ENCODE measurements around the gene RABGAP1L. TPM values are rescaled to one million over a fixed set of nuclear protein-coding genes. Genes with fewer than 3 reads are reported as not detected.

RABGAP1L gene
- total RNA-seq, 2 donors from 2014 or later = 53.4 to 101 TPM

GRCh38 chr1:174197088-174197487 lies 37.8 kb downstream of the RABGAP1L start:
- Mint-ChIP-seq H3K27me3 (no peaks in the 10 kb centered on the region), H3K36me3 (no peaks in the 10 kb centered on the region), H3K4me3 (no peak overlapping the region), H3K27ac (no peak overlapping the region), H3K4me1 (ENCODE audit: low read depth in 2 of 2) (peaks cover 11 to 20% of the 10 kb centered on the region in 2 donors), H3K9me3 (no peaks in the 10 kb centered on the region)
- no peak for ATAC-seq
- no peak for DNase-seq (ENCODE audit: low spot score)

GRCh38 chr1:174197547-174197946 lies 38.2 kb downstream of the RABGAP1L start:
- ATAC-seq (no peak), DNase-seq (ENCODE audit: low spot score) (no peak)
- Mint-ChIP-seq H3K9me3 (no peaks in the 10 kb centered on the region), H3K4me1 (ENCODE audit: low read depth in 2 of 2) (peaks cover 11 to 20% of the 10 kb centered on the region in 2 donors), H3K27ac (no peak overlapping the region), H3K36me3 (no peaks in the 10 kb centered on the region), H3K4me3 (no peak overlapping the region), H3K27me3 (no peaks in the 10 kb centered on the region)

- H3K9me3 Mint-ChIP-seq = no peaks in the 10 kb centered on the region
- H3K36me3 Mint-ChIP-seq = peaks cover 5% of the 10 kb centered on the region
- peaks cover 16 to 23% of the 10 kb centered on the region in 2 donors for H3K4me1 Mint-ChIP-seq (ENCODE audit: low read depth in 2 of 2)
- no peak overlapping the region for H3K4me3 Mint-ChIP-seq
- no peak for DNase-seq (ENCODE audit: low spot score)
- no peaks in the 10 kb centered on the region for H3K27me3 Mint-ChIP-seq
- no peak overlapping the region for H3K27ac Mint-ChIP-seq
- ATAC-seq = no peak
Measured at GRCh38 chr1:174198202-174198601, 38.9 kb downstream of the RABGAP1L start.

DNA sequence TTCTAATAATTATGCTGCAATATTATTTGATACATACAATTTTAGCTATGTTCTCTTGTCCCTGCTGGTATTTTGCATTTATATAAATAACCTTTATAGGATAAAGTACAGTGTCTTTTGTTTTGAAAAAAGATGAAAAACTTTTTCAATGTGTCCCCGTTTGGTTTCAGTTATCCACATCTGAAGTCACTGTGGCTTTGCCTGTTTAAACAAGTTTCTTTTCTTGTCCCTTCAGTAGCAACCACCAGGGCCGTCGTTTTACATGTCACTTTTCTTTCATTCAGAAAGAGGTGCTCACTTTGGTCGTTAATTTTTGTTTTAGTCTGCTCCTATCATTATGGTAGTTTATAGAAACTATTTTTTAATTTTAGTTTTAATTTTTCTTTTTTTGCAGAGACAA lies 41.4 kb downstream of the RABGAP1L start:
- no peak for ATAC-seq
- Mint-ChIP-seq H3K36me3 (peaks cover 19% of the 10 kb centered on the region), H3K27ac (peak overlapping the region in 1 of 2 donors; percentile 43), H3K4me3 (no peak overlapping the region), H3K4me1 (ENCODE audit: low read depth in 2 of 2) (peaks cover 30 to 35% of the 10 kb centered on the region in 2 donors), H3K27me3 (no peaks in the 10 kb centered on the region), H3K9me3 (peaks cover 4% of the 10 kb centered on the region)
- DNase-seq (ENCODE audit: low spot score) = no peak

DNA sequence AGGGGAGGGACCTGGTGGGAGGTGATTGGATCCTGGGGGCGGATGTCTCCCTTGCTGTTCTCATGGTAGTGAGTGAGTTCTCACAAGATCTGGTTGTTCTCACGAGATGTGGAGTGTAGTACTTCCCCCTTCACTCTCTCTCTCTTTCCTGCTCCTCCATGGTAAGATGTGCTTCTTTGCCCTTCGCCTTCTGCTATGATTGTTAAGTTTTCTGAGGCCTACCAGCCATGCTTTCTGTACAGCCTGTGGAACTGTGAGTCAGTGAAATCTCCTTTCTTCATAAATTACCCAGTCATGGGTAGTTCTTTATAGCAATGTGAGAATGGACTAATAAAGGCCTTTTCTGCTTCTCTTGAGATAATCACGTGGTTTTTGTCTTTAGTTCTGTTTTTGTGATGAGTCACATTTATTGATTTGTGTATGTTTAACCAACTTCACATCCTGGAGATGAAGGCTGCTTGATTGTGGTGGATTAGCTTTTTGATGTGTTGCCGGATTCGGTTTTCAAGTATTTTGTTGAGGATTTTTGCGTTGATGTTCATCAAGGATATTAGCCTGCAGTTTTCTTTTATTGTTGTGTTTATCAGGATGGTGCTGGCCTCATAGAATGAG lies 45.5 kb downstream of the RABGAP1L start:
- H3K27me3 Mint-ChIP-seq = no peaks in the 10 kb centered on the region
- DNase-seq (ENCODE audit: low spot score) (no peak), ATAC-seq (peak; percentile 36 to 75)
- peaks cover 41 to 55% of the 10 kb centered on the region in 2 donors for H3K4me1 Mint-ChIP-seq (ENCODE audit: low read depth in 2 of 2)
- H3K27ac Mint-ChIP-seq = peak overlapping the region; percentile 81 to 90
- peaks cover 4% of the 10 kb centered on the region for H3K9me3 Mint-ChIP-seq
- peaks cover 20% of the 10 kb centered on the region for H3K36me3 Mint-ChIP-seq
- peak overlapping the region; percentile 74 for H3K4me3 Mint-ChIP-seq

- ATAC-seq (peak; percentile 64 to 65), DNase-seq (ENCODE audit: low spot score) (no peak)
- H3K27me3 Mint-ChIP-seq = no peaks in the 10 kb centered on the region
- peaks cover 4% of the 10 kb centered on the region for H3K9me3 Mint-ChIP-seq
- peak overlapping the region; percentile 74 for H3K4me3 Mint-ChIP-seq
- peaks cover 47 to 64% of the 10 kb centered on the region in 2 donors for H3K4me1 Mint-ChIP-seq (ENCODE audit: low read depth in 2 of 2)
- H3K36me3 Mint-ChIP-seq = peaks cover 30% of the 10 kb centered on the region
- H3K27ac Mint-ChIP-seq = peak overlapping the region; percentile 81 to 90
Measured at GRCh38 chr1:174206148-174206836, 47.0 kb downstream of the RABGAP1L start.

GRCh38 chr1:174209347-174210187 lies 50.2 kb downstream of the RABGAP1L start:
- Mint-ChIP-seq H3K4me1 (ENCODE audit: low read depth in 2 of 2) (peaks cover 29 to 47% of the 10 kb centered on the region in 2 donors), H3K9me3 (peaks cover 4% of the 10 kb centered on the region), H3K4me3 (no peak overlapping the region), H3K27me3 (no peaks in the 10 kb centered on the region), H3K36me3 (peaks cover 19% of the 10 kb centered on the region), H3K27ac (no peak overlapping the region)
- ATAC-seq (peak; percentile 70 to 71), DNase-seq (ENCODE audit: low spot score) (no peak)

DNA sequence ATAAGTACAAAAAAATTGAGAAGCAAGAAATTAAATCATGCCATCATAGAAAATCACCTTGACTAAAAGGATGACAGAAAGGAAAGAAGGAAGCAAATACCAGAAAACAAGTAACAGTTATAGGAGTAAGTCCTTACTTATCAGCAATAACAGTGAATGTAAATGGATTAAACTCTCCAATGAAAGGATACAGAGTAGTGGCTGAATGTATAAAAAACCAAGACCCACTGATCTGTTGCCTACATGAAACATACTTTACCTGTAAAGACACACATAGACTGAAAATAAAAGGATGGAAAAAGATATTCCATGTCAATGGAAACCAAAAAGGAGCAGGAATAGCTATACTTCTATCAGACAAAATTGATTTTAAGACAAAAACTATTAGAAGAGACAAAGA lies 52.2 kb downstream of the RABGAP1L start:
- H3K4me3 Mint-ChIP-seq = no peak overlapping the region
- H3K27ac Mint-ChIP-seq = no peak overlapping the region
- ATAC-seq (no peak), DNase-seq (ENCODE audit: low spot score) (no peak)
- H3K27me3 Mint-ChIP-seq = no peaks in the 10 kb centered on the region
- peaks cover 11% of the 10 kb centered on the region for H3K36me3 Mint-ChIP-seq
- H3K9me3 Mint-ChIP-seq = no peaks in the 10 kb centered on the region
- H3K4me1 Mint-ChIP-seq (ENCODE audit: low read depth in 2 of 2) = peaks cover 14 to 28% of the 10 kb centered on the region in 2 donors

GRCh38 chr1:174215766-174216165 lies 56.4 kb downstream of the RABGAP1L start:
- H3K4me1 Mint-ChIP-seq (ENCODE audit: low read depth in 2 of 2) = peaks cover 0 to 3% of the 10 kb centered on the region in 2 donors
- DNase-seq (ENCODE audit: low spot score) (no peak), ATAC-seq (no peak)
- H3K36me3 Mint-ChIP-seq = peaks cover under 1% of the 10 kb centered on the region
- no peak overlapping the region for H3K4me3 Mint-ChIP-seq
- H3K9me3 Mint-ChIP-seq = no peaks in the 10 kb centered on the region
- H3K27ac Mint-ChIP-seq = no peak overlapping the region
- H3K27me3 Mint-ChIP-seq = no peaks in the 10 kb centered on the region

DNA sequence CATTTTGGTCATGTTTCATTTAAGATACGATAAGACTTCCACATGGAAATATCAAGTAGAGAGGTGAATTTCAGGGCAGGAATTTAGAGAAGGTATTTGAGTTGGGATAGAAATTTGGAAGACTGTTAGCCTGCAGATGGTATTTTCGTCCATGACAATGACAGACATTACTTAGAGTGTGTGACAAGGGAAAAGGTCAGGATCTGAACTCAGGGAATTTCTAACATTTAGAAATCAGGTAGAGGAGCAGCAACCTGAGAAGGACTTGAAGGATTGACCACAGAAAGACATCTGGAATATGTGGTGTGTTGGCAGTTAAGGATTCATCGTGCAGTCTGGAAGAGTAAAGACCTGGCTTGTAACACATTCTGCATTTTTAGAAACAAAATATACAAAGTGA lies 57.9 kb downstream of the RABGAP1L start:
- no peaks in the 10 kb centered on the region for H3K9me3 Mint-ChIP-seq
- DNase-seq (ENCODE audit: low spot score) (no peak), ATAC-seq (no peak)
- peaks cover 6% of the 10 kb centered on the region for H3K36me3 Mint-ChIP-seq
- H3K27ac Mint-ChIP-seq = no peak overlapping the region
- H3K4me3 Mint-ChIP-seq = no peak overlapping the region
- peaks cover 5 to 6% of the 10 kb centered on the region in 2 donors for H3K4me1 Mint-ChIP-seq (ENCODE audit: low read depth in 2 of 2)
- H3K27me3 Mint-ChIP-seq = no peaks in the 10 kb centered on the region

GRCh38 chr1:174217787-174218574 lies 58.7 kb downstream of the RABGAP1L start:
- ATAC-seq = peak in 1 of 2 donors; percentile 45
- Mint-ChIP-seq H3K9me3 (no peaks in the 10 kb centered on the region), H3K27me3 (no peaks in the 10 kb centered on the region), H3K4me1 (ENCODE audit: low read depth in 2 of 2) (peaks cover 6 to 9% of the 10 kb centered on the region in 2 donors), H3K36me3 (peaks cover 11% of the 10 kb centered on the region), H3K4me3 (no peak overlapping the region), H3K27ac (no peak overlapping the region)
- no peak for DNase-seq (ENCODE audit: low spot score)

DNA sequence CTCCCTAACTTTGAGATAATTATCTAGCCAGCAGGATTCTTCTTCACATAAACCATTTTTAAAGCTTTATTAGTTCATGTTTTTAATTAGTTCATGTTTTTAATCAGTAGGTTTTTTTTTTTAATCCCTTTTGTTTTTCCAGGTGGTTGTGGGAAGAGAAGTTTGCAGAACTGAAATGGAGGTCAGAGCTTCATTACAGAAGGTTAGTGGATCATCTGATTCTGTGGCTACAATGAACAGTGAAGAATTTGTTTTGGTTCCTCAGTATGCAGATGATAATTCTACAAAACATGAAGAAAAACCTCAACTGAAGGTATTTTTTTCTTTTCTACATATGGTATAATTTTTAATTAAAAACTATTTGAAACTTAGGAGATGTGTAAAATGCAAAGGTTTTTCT lies 59.7 kb downstream of the RABGAP1L start:
- ATAC-seq = no peak
- H3K4me3 Mint-ChIP-seq = no peak overlapping the region
- DNase-seq (ENCODE audit: low spot score) = no peak
- H3K4me1 Mint-ChIP-seq (ENCODE audit: low read depth in 2 of 2) = peaks cover 6 to 9% of the 10 kb centered on the region in 2 donors
- no peaks in the 10 kb centered on the region for H3K9me3 Mint-ChIP-seq
- H3K27ac Mint-ChIP-seq = no peak overlapping the region
- peaks cover 11% of the 10 kb centered on the region for H3K36me3 Mint-ChIP-seq
- no peaks in the 10 kb centered on the region for H3K27me3 Mint-ChIP-seq

DNA sequence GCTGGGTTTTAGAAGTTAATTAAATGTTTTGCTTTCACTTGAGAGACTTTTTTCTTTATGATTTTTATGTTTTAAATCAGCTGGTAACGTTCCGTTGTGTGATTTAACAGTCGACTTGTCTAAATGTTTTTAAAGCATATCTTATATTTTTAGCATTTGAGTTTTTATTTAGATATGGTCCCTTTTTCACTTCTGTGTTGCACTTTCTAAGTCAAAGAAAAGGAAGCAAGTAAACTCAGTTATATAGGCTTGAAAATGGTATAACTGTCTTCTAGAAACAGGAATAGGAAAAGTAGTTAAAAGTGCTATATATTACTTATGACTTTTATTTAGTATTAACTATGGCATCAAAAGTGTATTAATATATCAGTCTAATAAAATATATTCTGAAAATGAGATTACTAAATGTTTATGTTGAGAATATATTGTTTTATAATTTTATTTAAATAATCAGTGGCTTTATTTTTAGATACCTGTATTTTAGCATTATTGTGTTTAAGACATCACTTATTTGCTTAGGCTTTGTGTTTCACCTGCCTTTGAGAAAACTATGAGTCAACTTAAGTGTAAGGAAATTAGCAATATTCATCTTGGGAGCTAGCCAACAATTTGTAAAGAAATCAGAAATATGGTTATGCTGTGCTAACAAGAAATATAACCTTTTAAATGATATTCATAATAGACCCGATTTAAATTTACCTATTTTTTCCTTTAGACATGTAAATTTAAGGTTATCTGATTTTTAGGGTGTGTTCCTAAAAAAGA lies 60.5 kb downstream of the RABGAP1L start:
- Mint-ChIP-seq H3K4me1 (ENCODE audit: low read depth in 2 of 2) (peaks cover 6 to 9% of the 10 kb centered on the region in 2 donors), H3K27ac (no peak overlapping the region), H3K4me3 (no peak overlapping the region), H3K9me3 (no peaks in the 10 kb centered on the region), H3K36me3 (peaks cover 11% of the 10 kb centered on the region), H3K27me3 (no peaks in the 10 kb centered on the region)
- no peak for ATAC-seq
- DNase-seq (ENCODE audit: low spot score) = no peak

Data from natural killer cell treated with Interleukin-12 subunit alpha and Interleukin-12 subunit beta and Interleukin-15 and Interleukin-18, amount 100 ng/mL, for 72 hours (primary cell).